Hepatocyte (in vitro differentiated cells): Measurements from ENCODE around the gene PITPNC1. TPM values are rescaled to one million over a fixed set of nuclear protein-coding genes. Genes with fewer than 3 reads are reported as not detected.

Experiments used
- DNase-seq: peaks from one replicate; pipeline ENCODE4 v3.0.0-alpha.2; 2016; ENCODE audit warnings: low spot score
- H2AFZ ChIP-seq: fragments of 200-600 bp; sonication (generic); 2 replicates; pipeline ENCODE4 v1.6.0; 2016; ENCODE audit warnings: antibody characterized with exemption, mild to moderate bottlenecking
- H3K27ac ChIP-seq: fragments of 200-600 bp; sonication (generic); 2 replicates; pipeline ENCODE4 v1.5.1; 2016; ENCODE audit warnings: mild to moderate bottlenecking
- H3K27me3 ChIP-seq: fragments of 200-600 bp; sonication (generic); 2 replicates; pipeline ENCODE4 v1.6.1; 2016
- H3K36me3 ChIP-seq: fragments of 200-600 bp; sonication (generic); replicated peaks from 2 replicates; pipeline ENCODE4 v1.5.1; 2016; ENCODE audit warnings: low read depth; ENCODE audit not compliant: insufficient read depth
- H3K4me1 ChIP-seq: fragments of 200-600 bp; sonication (generic); 2 replicates; pipeline ENCODE4 v1.5.1; 2016; ENCODE audit warnings: mild to moderate bottlenecking, moderate library complexity; ENCODE audit not compliant: insufficient read depth
- H3K4me2 ChIP-seq: fragments of 200-600 bp; sonication (generic); 2 replicates; pipeline ENCODE4 v1.6.0; 2016
- H3K4me3 ChIP-seq: fragments of 200-600 bp; sonication (generic); 2 replicates; pipeline ENCODE4 v1.5.1; 2016; ENCODE audit warnings: mild to moderate bottlenecking
- H3K79me2 ChIP-seq: fragments of 200-600 bp; sonication (generic); 2 replicates; pipeline ENCODE4 v1.6.0; 2017; ENCODE audit warnings: mild to moderate bottlenecking
- H3K9me2 ChIP-seq: fragments of 200-600 bp; sonication (generic); replicated peaks from 2 replicates; pipeline ENCODE4 v1.6.0; 2017; ENCODE audit warnings: mild to moderate bottlenecking; ENCODE audit not compliant: insufficient read depth
- H3K9me3 ChIP-seq: fragments of 200-600 bp; sonication (generic); 2 replicates; pipeline ENCODE4 v1.5.1; 2016; ENCODE audit warnings: low read depth, mild to moderate bottlenecking
- H4K20me1 ChIP-seq: fragments of 200-600 bp; sonication (generic); 2 replicates; pipeline ENCODE4 v1.6.0; 2016; ENCODE audit warnings: mild to moderate bottlenecking; ENCODE audit not compliant: insufficient read depth, poor library complexity, severe bottlenecking
- EZH2 ChIP-seq: fragments of 200-600 bp; sonication (generic); IDR thresholded peaks from 2 replicates; pipeline ENCODE4 v1.6.1; 2016; ENCODE audit warnings: antibody characterized with exemption, mild to moderate bottlenecking, borderline replicate concordance
- EZH2phosphoT487 ChIP-seq: fragments of 200-600 bp; sonication (generic); IDR thresholded peaks from one replicate; pipeline ENCODE4 v1.6.1; 2018; ENCODE audit warnings: antibody characterized with exemption, mild to moderate bottlenecking, low read depth, moderate library complexity; ENCODE audit not compliant: unreplicated experiment, severe bottlenecking
- WGBS: methylation state at CpG from one replicate; pipeline ENCODE4 v1.1.6; 2016; ENCODE audit warnings: low lambda C conversion rate; ENCODE audit errors: missing lambda C conversion rate; 5-methylcytosine and 5-hydroxymethylcytosine counted together
- polyA plus RNA-seq: library from polyadenylated mRNA; unstranded; fragments of >200 nt; fragmentation: Nextera tagmentation; extraction: Ambion mirVana; gene quantifications from 2 replicates; pipeline ENCODE4 v1.2.1, GENCODE V29; 2016
- total RNA-seq: library from RNA; depleted of rRNA; stranded (reverse); fragments of >200 nt; gene quantifications from 2 replicates; pipeline ENCODE4 v1.2.3, GENCODE V29; 2014
- TF ChIP-seq, protein P1 (sequence below): fragments of 200-600 bp; sonication (generic); IDR thresholded peaks from 2 replicates; pipeline ENCODE4 v1.5.1; 2016; ENCODE audit warnings: antibody characterized with exemption, mild to moderate bottlenecking; ENCODE audit not compliant: poor library complexity

Gene PITPNC1
- total and polyA plus RNA-seq, 2 experiments from 2014 or later, result 4.6 to 8.1 TPM

- TF ChIP-seq, protein P1, sequence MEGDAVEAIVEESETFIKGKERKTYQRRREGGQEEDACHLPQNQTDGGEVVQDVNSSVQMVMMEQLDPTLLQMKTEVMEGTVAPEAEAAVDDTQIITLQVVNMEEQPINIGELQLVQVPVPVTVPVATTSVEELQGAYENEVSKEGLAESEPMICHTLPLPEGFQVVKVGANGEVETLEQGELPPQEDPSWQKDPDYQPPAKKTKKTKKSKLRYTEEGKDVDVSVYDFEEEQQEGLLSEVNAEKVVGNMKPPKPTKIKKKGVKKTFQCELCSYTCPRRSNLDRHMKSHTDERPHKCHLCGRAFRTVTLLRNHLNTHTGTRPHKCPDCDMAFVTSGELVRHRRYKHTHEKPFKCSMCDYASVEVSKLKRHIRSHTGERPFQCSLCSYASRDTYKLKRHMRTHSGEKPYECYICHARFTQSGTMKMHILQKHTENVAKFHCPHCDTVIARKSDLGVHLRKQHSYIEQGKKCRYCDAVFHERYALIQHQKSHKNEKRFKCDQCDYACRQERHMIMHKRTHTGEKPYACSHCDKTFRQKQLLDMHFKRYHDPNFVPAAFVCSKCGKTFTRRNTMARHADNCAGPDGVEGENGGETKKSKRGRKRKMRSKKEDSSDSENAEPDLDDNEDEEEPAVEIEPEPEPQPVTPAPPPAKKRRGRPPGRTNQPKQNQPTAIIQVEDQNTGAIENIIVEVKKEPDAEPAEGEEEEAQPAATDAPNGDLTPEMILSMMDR, result no peak
- TF ChIP-seq EZH2phosphoT487, result no peak
- TF ChIP-seq EZH2, result no peak
- no peaks in the 10 kb centered on the region for H3K79me2 ChIP-seq
- H3K27me3 ChIP-seq, result no peaks in the 10 kb centered on the region
- H3K4me1 ChIP-seq, result peaks cover 14% of the 10 kb centered on the region
- no peak overlapping the region for H2AFZ ChIP-seq
- no peaks in the 10 kb centered on the region for H3K36me3 ChIP-seq
- no peaks in the 10 kb centered on the region for H3K9me2 ChIP-seq
- no peak overlapping the region for H3K4me3 ChIP-seq
- no peak overlapping the region for H3K27ac ChIP-seq
- no peak for DNase-seq
- H3K9me3 ChIP-seq, result no peaks in the 10 kb centered on the region
- H4K20me1 ChIP-seq, result no peaks in the 10 kb centered on the region
- WGBS, result 81% methylated on average over 9 of the region's 9 CpGs
- no peak overlapping the region for H3K4me2 ChIP-seq
These were observed 16.8 kb downstream of the PITPNC1 start for GRCh38 chr17:67393809-67394397.

DNA sequence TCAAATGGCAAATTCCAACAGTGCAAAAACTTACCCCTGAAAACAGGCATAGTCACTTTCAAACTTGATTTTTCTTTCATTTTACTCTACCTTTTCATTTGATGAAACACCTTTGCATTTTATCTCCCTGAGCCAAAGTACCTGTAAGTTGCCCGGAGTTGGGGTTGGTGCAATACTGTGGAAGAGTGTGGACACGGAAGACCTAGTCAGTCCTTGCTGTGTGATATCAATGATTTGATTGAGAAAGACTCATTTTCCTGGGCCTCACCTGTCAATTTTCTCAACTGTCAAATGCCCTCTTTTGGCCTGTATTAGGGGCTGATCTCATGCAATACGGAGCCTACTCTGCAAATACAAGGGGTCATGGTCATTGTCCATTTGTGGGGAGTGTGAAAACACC is 22.6 kb downstream of the PITPNC1 start:
- H4K20me1 ChIP-seq, result no peaks in the 10 kb centered on the region
- H3K4me2 ChIP-seq, result no peak overlapping the region
- H3K4me1 ChIP-seq, result no peaks in the 10 kb centered on the region
- H3K4me3 ChIP-seq, result no peak overlapping the region
- no peak for DNase-seq
- TF ChIP-seq EZH2phosphoT487 (no peak), EZH2 (no peak)
- TF ChIP-seq, protein P1, result no peak
- H3K9me2 ChIP-seq, result no peaks in the 10 kb centered on the region
- H3K9me3 ChIP-seq, result no peaks in the 10 kb centered on the region
- no peak overlapping the region for H3K27ac ChIP-seq
- no peak overlapping the region for H2AFZ ChIP-seq
- 87% methylated on average over 3 of the region's 3 CpGs for WGBS
- no peaks in the 10 kb centered on the region for H3K79me2 ChIP-seq
- H3K27me3 ChIP-seq, result no peaks in the 10 kb centered on the region
- no peaks in the 10 kb centered on the region for H3K36me3 ChIP-seq

DNA sequence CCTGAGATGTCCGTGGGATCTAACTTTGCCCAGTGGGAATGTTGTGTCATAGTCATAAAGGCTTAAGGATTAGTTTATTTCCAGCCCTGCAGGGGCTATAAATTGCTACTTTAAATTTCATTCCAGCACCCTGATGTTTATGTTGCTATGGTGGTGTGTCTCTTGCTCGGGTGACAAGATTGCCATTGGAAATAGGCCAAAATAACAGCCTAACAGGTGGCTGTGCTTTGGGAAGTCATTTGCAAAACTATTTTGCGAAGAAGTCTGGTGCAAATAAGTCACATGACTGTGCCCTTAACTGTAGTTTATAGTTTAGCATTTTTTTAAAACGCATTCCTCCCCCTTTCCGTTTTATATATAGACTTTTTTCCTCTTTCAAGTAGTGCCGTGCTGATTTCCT is 23.1 kb downstream of the PITPNC1 start:
- no peak overlapping the region for H3K27ac ChIP-seq
- H3K9me3 ChIP-seq, result no peaks in the 10 kb centered on the region
- H2AFZ ChIP-seq, result no peak overlapping the region
- no peaks in the 10 kb centered on the region for H3K36me3 ChIP-seq
- no peaks in the 10 kb centered on the region for H4K20me1 ChIP-seq
- no peaks in the 10 kb centered on the region for H3K79me2 ChIP-seq
- H3K4me1 ChIP-seq, result no peaks in the 10 kb centered on the region
- 54% methylated on average over 6 of the region's 6 CpGs for WGBS
- H3K27me3 ChIP-seq, result no peaks in the 10 kb centered on the region
- DNase-seq, result no peak
- H3K4me2 ChIP-seq, result no peak overlapping the region
- H3K4me3 ChIP-seq, result no peak overlapping the region
- H3K9me2 ChIP-seq, result no peaks in the 10 kb centered on the region
- TF ChIP-seq, protein P1, result no peak
- no peak for TF ChIP-seq EZH2phosphoT487
- no peak for TF ChIP-seq EZH2

- no peaks in the 10 kb centered on the region for H4K20me1 ChIP-seq
- H3K36me3 ChIP-seq, result no peaks in the 10 kb centered on the region
- no peaks in the 10 kb centered on the region for H3K9me2 ChIP-seq
- H3K27me3 ChIP-seq, result no peaks in the 10 kb centered on the region
- 96% methylated on average over 9 of the region's 9 CpGs for WGBS
- H3K4me2 ChIP-seq, result no peak overlapping the region
- H3K4me3 ChIP-seq, result no peak overlapping the region
- TF ChIP-seq, protein P1, result no peak
- no peak for TF ChIP-seq EZH2
- no peak for TF ChIP-seq EZH2phosphoT487
- H3K9me3 ChIP-seq, result no peaks in the 10 kb centered on the region
- DNase-seq, result no peak
- H2AFZ ChIP-seq, result no peak overlapping the region
- no peaks in the 10 kb centered on the region for H3K79me2 ChIP-seq
- no peak overlapping the region for H3K27ac ChIP-seq
- H3K4me1 ChIP-seq, result no peaks in the 10 kb centered on the region
These were observed 24.0 kb downstream of the PITPNC1 start for GRCh38 chr17:67401106-67401505.
